Measurements from ENCODE around the gene GPR22.

Gene GPR22

DNA sequence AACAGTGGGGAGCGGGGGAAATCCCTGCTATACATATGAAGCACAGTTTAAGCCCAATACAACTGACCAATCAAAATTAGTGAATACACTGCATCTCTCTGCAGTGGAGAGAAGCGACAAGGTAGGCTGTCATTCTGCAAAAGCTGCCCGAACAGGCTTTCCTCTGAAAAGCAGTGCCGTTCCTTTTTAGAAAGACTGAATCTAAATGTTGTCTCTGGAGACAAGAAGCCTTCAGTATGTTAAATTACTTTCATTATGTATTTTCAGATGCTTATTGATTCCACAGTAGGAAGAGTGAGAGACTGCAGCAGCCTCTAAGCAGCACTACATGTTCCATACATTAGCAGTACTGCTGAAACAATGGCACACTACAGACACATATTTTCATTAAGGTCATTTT lies at the start of gene GPR22:
TSS of gene GPR22 (plus strand) at position 129 of the 400 bp plus-strand sequence. CDS start 4,004 bp downstream, outside the sequence.
- no peak for DNase-seq

DNA sequence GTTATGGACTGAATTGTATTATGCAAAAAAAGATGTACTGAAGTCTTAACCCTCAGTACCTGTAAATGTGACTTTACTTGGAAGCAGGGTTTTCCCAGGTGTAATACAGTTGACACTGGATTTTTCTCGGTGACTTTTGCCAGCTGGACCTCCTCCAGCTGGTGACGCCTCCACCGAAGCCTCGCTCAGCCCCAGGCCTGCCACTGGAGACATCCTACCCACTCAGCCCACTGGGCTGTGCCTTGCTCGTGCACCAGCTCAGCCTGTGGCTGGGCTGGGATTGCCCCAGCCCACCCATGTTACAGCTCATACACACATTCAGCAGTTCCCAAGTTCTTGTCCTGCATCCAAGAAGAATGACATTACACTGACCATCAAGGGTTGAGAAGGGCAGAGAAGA lies 42.4 kb upstream of the GPR22 start:
- no peak for DNase-seq

DNA sequence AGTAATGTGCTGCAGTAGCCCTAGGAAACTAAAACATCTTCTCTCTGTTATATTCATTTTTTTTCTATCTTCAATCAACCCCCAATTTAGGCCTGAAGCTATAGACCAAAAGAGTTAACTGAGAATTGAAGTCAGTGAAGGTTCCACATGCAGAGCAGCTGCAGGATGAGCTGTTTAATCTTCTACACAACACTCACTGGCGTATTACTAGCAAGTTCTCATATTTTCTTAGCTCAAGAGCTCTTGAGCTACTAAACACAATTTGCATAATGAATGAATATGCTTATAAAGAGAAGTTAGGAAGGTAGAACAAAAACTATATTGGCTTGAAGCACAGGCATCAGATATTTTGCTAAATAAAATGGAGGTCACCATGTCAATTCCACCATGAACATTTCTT lies 41.2 kb upstream of the GPR22 start:
- DNase-seq, result no peak

DNA sequence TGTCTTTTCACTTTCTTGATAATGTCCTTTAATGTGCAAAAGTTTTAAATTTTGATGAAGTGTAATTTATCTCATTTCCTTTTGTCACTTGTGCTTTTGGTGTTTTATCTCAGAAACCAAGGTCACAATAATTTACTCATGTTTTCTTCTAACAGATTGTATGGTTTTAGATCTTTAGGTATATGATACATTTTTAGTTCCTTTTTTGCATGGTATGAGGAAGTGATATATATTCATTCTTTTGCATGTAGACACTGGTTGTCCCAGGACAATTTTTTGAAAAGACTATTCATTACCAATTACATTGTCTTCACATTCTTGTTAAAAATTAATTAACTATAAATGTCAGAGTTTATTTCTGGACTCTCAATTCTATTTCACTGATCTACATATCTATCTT lies 39.8 kb upstream of the GPR22 start:
- DNase-seq, result no peak

DNA sequence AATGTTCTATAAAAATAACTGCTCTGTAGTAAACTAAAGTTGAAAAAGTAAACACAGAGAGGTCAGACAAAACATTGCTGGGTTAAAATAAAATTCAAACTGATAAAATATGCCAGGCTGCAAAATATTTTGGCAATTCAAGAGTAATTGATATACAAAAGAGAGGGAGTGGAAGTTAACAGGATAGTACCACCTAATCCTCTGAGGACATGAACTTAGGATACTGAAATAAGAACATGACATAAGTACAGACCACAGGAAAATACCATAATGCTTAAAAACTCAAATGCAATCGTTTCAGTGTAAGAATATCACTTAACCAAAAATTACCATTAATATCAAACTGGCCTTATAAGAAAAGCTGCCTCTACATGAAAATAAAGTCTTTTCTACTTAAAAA lies 37.6 kb upstream of the GPR22 start:
- no peak for DNase-seq

DNA sequence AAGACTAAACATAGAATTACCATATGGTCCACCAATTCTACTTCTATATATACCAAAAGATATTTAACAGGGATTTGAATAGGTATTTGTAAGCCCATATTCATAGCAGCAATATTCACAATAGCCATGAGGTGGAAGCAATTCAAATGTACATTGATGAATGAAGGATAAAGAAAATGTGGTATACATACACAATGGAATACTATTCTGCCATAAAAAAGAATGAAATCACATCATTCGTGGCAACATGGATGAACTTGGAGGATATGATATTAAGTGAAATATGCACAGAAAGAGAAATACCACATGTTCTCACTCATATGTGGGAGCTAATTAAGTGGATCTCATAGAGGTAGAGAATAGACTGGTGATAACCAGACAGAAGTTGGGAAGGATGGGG lies 34.1 kb upstream of the GPR22 start:
- DNase-seq, result no peak

DNA sequence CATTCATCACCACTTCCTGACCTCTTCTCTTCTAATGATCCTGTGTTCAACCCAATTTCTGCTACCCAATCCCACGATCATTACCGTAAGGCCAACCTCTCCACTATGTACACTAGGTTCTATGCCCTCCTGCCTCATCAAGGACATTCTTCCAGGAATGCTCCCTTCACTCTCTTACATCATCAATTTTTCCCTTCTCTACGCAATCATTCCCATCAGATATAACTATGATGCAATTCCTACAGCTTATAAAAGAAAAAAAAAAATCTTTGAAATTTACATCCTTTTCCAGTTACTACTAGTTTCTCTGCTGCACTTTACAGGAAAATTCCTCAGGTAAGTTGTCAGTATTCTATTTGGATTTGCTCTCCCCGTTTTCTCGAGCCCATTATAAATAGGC lies 30.8 kb upstream of the GPR22 start:
- DNase-seq, result no peak

- no peak for DNase-seq
Observed at GRCh38 chr7:107441581-107442422, 28.1 kb upstream of the GPR22 start.

- no peak for DNase-seq
Observed at GRCh38 chr7:107442678-107443077, 27.2 kb upstream of the GPR22 start.

GRCh38 chr7:107446531-107446930 lies 23.3 kb upstream of the GPR22 start:
- DNase-seq, result no peak

GRCh38 chr7:107446988-107447387 lies 22.9 kb upstream of the GPR22 start:
- no peak for DNase-seq

- no peak for DNase-seq
Observed at GRCh38 chr7:107450970-107451369, 18.9 kb upstream of the GPR22 start.

- no peak for DNase-seq
Observed at GRCh38 chr7:107453388-107453787, 16.5 kb upstream of the GPR22 start.

GRCh38 chr7:107461938-107462533 lies 7.8 kb upstream of the GPR22 start:
- DNase-seq, result no peak

DNA sequence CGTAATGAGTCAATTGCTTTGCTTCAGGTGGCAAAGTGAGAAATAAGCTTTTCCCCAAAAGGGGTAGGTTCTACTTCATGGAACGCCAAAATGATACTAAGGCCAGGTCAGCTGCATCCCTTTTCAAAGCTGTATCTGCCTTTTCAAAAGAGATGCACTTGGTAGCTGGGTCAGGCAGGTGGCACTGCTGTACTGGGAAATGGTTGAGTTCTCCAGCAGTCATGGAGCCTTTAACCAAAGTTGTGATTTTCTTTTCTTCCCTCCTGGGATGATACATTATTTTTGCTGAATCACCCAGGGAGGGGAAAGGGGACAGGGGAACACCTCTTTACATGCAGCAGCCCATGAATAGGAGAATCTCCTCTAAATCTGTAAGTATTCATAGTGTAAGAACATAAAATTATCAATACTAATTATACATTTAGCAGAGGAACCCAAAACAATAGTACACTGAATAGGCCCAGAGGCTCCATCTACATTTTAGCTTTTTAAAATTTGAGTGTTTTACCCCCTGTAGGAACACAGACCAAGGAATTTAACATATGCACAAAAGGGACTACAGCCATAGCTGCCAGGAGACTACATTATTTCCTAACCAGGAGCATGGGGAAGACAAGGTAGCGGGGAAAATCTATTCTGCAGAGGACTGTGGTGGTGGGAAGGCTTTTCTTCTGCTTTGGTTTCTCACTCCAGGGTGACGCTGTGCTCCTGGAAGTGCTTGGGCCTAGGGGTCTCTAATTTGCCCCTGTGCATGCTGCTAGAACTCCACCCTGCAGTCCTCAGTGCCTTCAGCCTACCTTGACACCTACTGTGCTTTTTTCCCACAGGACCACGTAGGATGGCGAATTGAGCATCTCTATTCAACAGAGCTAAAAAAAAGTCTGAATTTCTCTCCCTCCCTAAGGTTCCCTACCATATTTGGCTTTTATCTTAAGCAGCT lies 6.4 kb upstream of the GPR22 start:
- DNase-seq, result peak; percentile 31

DNA sequence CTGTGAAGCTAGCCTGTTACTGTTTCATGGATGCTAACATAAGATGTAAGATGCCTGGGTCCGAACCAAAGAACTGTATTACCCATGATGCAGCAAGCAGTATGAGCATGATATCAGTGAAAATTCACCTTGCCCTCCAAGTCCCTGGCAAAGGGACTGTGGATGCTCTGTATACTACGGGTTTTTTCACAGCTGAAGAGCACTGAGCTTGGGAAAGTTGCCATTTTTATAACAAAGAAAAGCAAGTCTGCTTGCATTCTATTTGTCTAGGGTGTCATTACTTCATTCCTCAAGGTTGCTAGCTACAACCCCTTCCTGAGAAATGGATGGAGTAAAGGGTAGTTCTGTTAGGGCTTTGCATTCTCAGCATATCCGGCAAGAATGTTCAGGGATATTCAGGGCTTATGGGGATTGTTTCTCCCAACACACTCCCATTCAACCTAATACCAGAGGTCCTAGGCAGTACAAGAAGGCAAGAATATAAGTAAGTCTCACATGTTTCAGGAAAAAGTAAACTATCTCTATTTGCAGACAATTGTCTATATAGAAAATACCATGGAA lies 5.1 kb upstream of the GPR22 start:
- no peak for DNase-seq

GRCh38 chr7:107467972-107468371 lies 1.9 kb upstream of the GPR22 start:
- no peak for DNase-seq

- no peak for DNase-seq
Observed at GRCh38 chr7:107468824-107469223, 1.0 kb upstream of the GPR22 start.

- no peak for DNase-seq
Observed at GRCh38 chr7:107471292-107472070, 1.6 kb downstream of the GPR22 start.

- DNase-seq, result no peak
Observed at GRCh38 chr7:107472116-107472515, 2.3 kb downstream of the GPR22 start.

GRCh38 chr7:107474104-107474521 lies 4.3 kb downstream of the GPR22 start:
- DNase-seq, result no peak

GRCh38 chr7:107479303-107479702 lies 9.4 kb downstream of the GPR22 start:
- DNase-seq, result no peak
